Tibial artery (tissue), 4 donors: ENCODE results near the gene UGT1A10.
A peak's percentile ranks its signal among the peaks of the same experiment; 100 is the strongest.

Source experiments
- DNase-seq, 2 donors: peaks; one replicate each; pipeline ENCODE4 v3.0.0-alpha.2; 2019
- H3K27ac ChIP-seq, 2 donors: fragments of 200-600 bp; sonication (generic) in 1 of 2; 1 replicate in 1 of 2; 2 replicates in 1 of 2; pipeline ENCODE4 v1.5.1; 2018 to 2019; ENCODE audit warnings: mild to moderate bottlenecking in 1 of 2
- H3K27me3 ChIP-seq, 2 donors: fragments of 200-600 bp; sonication (generic) in 1 of 2; one replicate each; pipeline versions ENCODE4 v1.5.1 to v1.6.0; 2016 to 2019
- H3K36me3 ChIP-seq, 3 donors: fragments of 200-600 bp; sonication (generic) in 2 of 3; one replicate each; pipeline ENCODE4 v1.5.1; 2016 to 2019; ENCODE audit warnings: mild to moderate bottlenecking in 2 of 3
- H3K4me1 ChIP-seq, 4 donors: fragments of 200-600 bp; sonication (generic) in 2 of 4; 1 replicate in 3 of 4; 2 replicates in 1 of 4; pipeline ENCODE4 v1.5.1; 2016 to 2019
- H3K4me3 ChIP-seq, 2 donors: fragments of 200-600 bp; sonication (generic) in 1 of 2; 1 replicate in 1 of 2; 2 replicates in 1 of 2; pipeline ENCODE4 v1.5.1; 2018 to 2019; ENCODE audit warnings: mild to moderate bottlenecking in 2 of 2
- H3K9me3 ChIP-seq, 3 donors: fragments of 200-600 bp; sonication (generic) in 1 of 3; one replicate each; pipeline ENCODE4 v1.5.1; 2016 to 2019
- intact Hi-C: fragments of 100-400 bp; cut with DNase I; formaldehyde crosslinking; loops from one replicate; pipeline ENCODE4 v1.15.0; 2023; ENCODE audit warnings: low total_unique reads
- TF ChIP-seq, protein P1 (sequence below), 2 experiments: fragments of 200-600 bp in 1 of 2; fragments of 450-650 bp in 1 of 2; IDR thresholded peaks; one replicate each; pipeline ENCODE4 v1.5.1; 2017 to 2019; ENCODE audit warnings: antibody characterized with exemption in 2 of 2, mild to moderate bottlenecking in 1 of 2, moderate library complexity in 1 of 2

The UGT1A10 gene

DNA sequence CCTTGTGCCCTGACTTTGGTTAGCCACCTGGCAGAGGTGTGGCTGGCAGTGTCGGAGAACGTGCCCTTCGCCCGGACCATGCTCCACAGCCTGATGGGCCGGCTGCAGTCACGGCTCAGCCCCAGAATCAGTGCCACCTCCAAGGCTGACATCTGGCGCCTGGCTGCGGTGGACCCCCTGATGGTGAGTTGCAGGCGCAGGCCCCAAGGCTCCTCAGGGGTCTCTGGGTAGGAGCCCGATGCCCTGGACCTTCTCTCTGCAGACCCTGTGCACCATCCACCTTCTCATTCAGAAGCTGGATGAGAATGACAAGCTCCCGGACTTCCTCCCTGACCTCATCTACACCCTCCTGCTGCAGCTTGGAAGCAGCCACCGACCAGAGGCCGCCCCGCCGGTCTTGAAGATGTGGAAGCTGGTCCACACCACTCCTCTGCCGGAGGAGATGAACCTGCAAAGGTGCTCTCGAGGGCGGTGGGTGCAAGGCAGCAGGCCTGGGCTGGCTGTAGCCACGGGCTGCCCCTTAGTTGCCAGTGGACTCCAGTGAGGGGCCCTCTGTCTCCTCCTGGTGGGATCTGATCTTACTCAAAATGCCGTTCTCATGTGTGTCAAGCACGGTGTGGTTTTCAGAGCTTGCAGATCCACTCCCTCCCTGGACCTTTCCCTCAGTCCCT is 186.0 kb downstream of the UGT1A10 start:
- H3K4me1 ChIP-seq, result no peaks in the 10 kb centered on the region
- intact Hi-C loops, result no loop called here
- H3K4me3 ChIP-seq, result no peak overlapping the region
- peaks cover 0 to 10% (median 0%) of the 10 kb centered on the region in 3 donors for H3K9me3 ChIP-seq
- no peaks in the 10 kb centered on the region for H3K36me3 ChIP-seq
- TF ChIP-seq, protein P1, sequence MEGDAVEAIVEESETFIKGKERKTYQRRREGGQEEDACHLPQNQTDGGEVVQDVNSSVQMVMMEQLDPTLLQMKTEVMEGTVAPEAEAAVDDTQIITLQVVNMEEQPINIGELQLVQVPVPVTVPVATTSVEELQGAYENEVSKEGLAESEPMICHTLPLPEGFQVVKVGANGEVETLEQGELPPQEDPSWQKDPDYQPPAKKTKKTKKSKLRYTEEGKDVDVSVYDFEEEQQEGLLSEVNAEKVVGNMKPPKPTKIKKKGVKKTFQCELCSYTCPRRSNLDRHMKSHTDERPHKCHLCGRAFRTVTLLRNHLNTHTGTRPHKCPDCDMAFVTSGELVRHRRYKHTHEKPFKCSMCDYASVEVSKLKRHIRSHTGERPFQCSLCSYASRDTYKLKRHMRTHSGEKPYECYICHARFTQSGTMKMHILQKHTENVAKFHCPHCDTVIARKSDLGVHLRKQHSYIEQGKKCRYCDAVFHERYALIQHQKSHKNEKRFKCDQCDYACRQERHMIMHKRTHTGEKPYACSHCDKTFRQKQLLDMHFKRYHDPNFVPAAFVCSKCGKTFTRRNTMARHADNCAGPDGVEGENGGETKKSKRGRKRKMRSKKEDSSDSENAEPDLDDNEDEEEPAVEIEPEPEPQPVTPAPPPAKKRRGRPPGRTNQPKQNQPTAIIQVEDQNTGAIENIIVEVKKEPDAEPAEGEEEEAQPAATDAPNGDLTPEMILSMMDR (IDR thresholded peaks at IDR 0.05), result no peak
- H3K27ac ChIP-seq, result no peak overlapping the region
- H3K27me3 ChIP-seq, result no peaks in the 10 kb centered on the region
- DNase-seq, result peak; percentile 15 to 45
